ENCODE measurements around the gene ESRRA. TPM values are rescaled to one million over a fixed set of nuclear protein-coding genes. Genes with fewer than 3 reads are reported as not detected.

Gene ESRRA
- total RNA-seq, 2 experiments from 2014 or later: 10.9 to 12.0 TPM

DNA sequence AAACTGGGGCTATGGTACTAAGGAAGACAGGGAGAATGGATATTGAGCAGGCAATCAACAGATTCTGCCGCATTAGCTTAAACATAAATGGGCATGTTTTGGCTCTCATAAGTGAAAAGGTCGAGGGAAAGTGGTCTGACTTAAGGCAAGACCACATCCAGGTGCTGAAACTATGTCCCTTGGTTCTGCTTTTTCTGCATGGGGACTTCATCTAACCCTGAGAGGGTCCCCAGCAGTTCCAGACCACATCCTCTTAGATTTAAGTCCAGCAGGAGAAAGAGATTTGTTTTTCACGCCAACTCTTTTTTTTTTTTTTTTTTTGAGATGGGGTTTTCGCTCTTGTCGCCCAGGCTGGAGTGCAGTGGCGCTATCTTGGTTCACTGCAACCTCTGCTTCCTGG is 59.1 kb downstream of the ESRRA start:
- TF ChIP-seq, protein P1, sequence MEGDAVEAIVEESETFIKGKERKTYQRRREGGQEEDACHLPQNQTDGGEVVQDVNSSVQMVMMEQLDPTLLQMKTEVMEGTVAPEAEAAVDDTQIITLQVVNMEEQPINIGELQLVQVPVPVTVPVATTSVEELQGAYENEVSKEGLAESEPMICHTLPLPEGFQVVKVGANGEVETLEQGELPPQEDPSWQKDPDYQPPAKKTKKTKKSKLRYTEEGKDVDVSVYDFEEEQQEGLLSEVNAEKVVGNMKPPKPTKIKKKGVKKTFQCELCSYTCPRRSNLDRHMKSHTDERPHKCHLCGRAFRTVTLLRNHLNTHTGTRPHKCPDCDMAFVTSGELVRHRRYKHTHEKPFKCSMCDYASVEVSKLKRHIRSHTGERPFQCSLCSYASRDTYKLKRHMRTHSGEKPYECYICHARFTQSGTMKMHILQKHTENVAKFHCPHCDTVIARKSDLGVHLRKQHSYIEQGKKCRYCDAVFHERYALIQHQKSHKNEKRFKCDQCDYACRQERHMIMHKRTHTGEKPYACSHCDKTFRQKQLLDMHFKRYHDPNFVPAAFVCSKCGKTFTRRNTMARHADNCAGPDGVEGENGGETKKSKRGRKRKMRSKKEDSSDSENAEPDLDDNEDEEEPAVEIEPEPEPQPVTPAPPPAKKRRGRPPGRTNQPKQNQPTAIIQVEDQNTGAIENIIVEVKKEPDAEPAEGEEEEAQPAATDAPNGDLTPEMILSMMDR (IDR thresholded peaks at IDR 0.05): no peak
- ChIA-PET POLR2A (no interaction called here), CTCF (no interaction called here)
- Histone ChIP-seq H3K36me3 (ENCODE audit: insufficient read depth, low read length) (peaks cover 71% of the 10 kb centered on the region), H3K27me3 (ENCODE audit: control insufficient read depth in 1 of 2, insufficient read depth in 2 of 2, low read length in 2 of 2) (no peaks in the 10 kb centered on the region), H3K4me3 (ENCODE audit: low read length) (no peak overlapping the region), H3K27ac (ENCODE audit: low read depth in 1 of 2, low read length in 2 of 2) (no peak overlapping the region), H3K9me3 (ENCODE audit: control insufficient read depth in 1 of 2, insufficient read depth in 1 of 2, low read length in 2 of 2) (no peaks in the 10 kb centered on the region), H3K4me1 (ENCODE audit: insufficient read depth, low read length) (peaks cover 14% of the 10 kb centered on the region)
- H3K27ac Mint-ChIP-seq: no peak overlapping the region
- H3K27me3 Mint-ChIP-seq: no peaks in the 10 kb centered on the region
- DNase-seq (no peak), ATAC-seq (ENCODE audit: poor library complexity) (no peak)
- H3K36me3 Mint-ChIP-seq (ENCODE audit: low read depth): peaks cover 62% of the 10 kb centered on the region
- intact Hi-C loops (cut with DNase I, micrococcal nuclease): loop anchor here in 1 of 2 experiments (10.0 kb wide), 1 partner anchor 290 kb away; no protein-coding TSS in a partner anchor
- H3K9me3 Mint-ChIP-seq: no peaks in the 10 kb centered on the region
- H3K4me1 Mint-ChIP-seq (ENCODE audit: low read depth): peaks cover 11% of the 10 kb centered on the region
- no peak overlapping the region for H3K4me3 Mint-ChIP-seq

DNA sequence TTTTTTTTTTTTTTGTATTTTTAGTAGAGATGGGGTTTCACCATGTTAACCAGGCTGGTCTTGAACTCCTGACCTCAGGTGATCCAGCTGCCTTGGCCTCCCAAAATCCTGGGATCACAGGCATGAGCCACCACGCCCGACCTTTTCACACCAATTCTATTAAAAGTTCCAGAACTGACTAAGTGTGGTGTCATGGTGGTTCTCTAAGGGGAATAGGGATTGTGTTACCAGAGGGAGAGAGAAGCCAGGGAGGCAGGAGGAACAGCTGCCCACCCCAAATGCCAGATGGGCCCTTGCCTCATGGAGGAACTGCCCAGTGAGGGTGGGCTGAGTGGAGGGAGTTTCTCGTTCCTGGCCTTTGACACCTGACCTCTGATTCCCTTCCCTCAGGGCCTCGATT is 59.6 kb downstream of the ESRRA start:
- H3K27me3 Mint-ChIP-seq: no peaks in the 10 kb centered on the region
- TF ChIP-seq, protein P1 (IDR thresholded peaks at IDR 0.05): no peak
- Histone ChIP-seq H3K4me1 (ENCODE audit: insufficient read depth, low read length) (peaks cover 9% of the 10 kb centered on the region), H3K9me3 (ENCODE audit: control insufficient read depth in 1 of 2, insufficient read depth in 1 of 2, low read length in 2 of 2) (no peaks in the 10 kb centered on the region), H3K27me3 (ENCODE audit: control insufficient read depth in 1 of 2, insufficient read depth in 2 of 2, low read length in 2 of 2) (no peaks in the 10 kb centered on the region), H3K36me3 (ENCODE audit: insufficient read depth, low read length) (peaks cover 75% of the 10 kb centered on the region), H3K4me3 (ENCODE audit: low read length) (no peak overlapping the region), H3K27ac (ENCODE audit: low read depth in 1 of 2, low read length in 2 of 2) (no peak overlapping the region)
- no peak for ATAC-seq (ENCODE audit: poor library complexity)
- CTCF ChIA-PET: no interaction called here
- no peaks in the 10 kb centered on the region for H3K9me3 Mint-ChIP-seq
- H3K4me3 Mint-ChIP-seq: no peak overlapping the region
- POLR2A ChIA-PET: no interaction called here
- no peak overlapping the region for H3K27ac Mint-ChIP-seq
- DNase-seq: no peak
- peaks cover 61% of the 10 kb centered on the region for H3K36me3 Mint-ChIP-seq (ENCODE audit: low read depth)
- intact Hi-C loops (cut with DNase I, micrococcal nuclease): loop anchor here in 1 of 2 experiments (10.0 kb wide), 1 partner anchor 290 kb away; no protein-coding TSS in a partner anchor
- H3K4me1 Mint-ChIP-seq (ENCODE audit: low read depth): peaks cover 6% of the 10 kb centered on the region

Small RNA genes lying within 50 kb of the gene (microRNA-seq; reads per million reads assigned to microRNA genes)
- gene MIR7155 (ENCODE audit: borderline microRNAs expressed, borderline replicate concordance): not detected

Other genes starting within 250 kb of the ESRRA start
- gene MACROD1, start 139.4 kb upstream of the ESRRA start, total RNA-seq: 1 to 10 TPM; 6.0 to 6.3 TPM
- 10 to 100 TPM; 29.0 to 37.5 TPM for gene STIP1, start 119.4 kb upstream of the ESRRA start, total RNA-seq
- 10 to 100 TPM; 55.8 to 61.1 TPM for gene FERMT3, start 98.8 kb upstream of the ESRRA start, total RNA-seq
- gene TRPT1, start 79.3 kb upstream of the ESRRA start, total RNA-seq: 10 to 100 TPM; 11.3 to 11.5 TPM
- 10 to 100 TPM; 26.8 to 26.9 TPM for gene NUDT22, start 79.2 kb upstream of the ESRRA start, total RNA-seq
- 10 to 100 TPM; 35.9 to 37.9 TPM for gene DNAJC4, start 75.0 kb upstream of the ESRRA start, total RNA-seq
- gene VEGFB, start 70.9 kb upstream of the ESRRA start, total RNA-seq: 10 to 100 TPM; 39.7 to 48.7 TPM
- 10 to 100 TPM; 11.2 to 14.6 TPM for gene FKBP2, start 64.4 kb upstream of the ESRRA start, total RNA-seq
- 10 to 100 TPM; 17.1 to 21.0 TPM for gene PPP1R14B, start 58.6 kb upstream of the ESRRA start, total RNA-seq
- gene PLCB3, start 54.0 kb upstream of the ESRRA start, total RNA-seq: 1 to 10 TPM; 2.5 to 2.7 TPM
- 10 to 100 TPM; 22.5 to 23.0 TPM for gene BAD, start 20.9 kb upstream of the ESRRA start, total RNA-seq
- 10 to 100 TPM; 13.8 to 16.6 TPM for gene GPR137, start 19.7 kb upstream of the ESRRA start, total RNA-seq
- gene KCNK4, start 14.2 kb upstream of the ESRRA start, total RNA-seq: under 1 TPM in 1 of 2 experiments, not detected in 1; 0.14 TPM
- gene CATSPERZ, start 5.2 kb upstream of the ESRRA start, total RNA-seq: not detected
- 10 to 100 TPM; 70.5 to 71.4 TPM for gene TRMT112, start 12.0 kb downstream of the ESRRA start, total RNA-seq
- gene PRDX5, start 12.6 kb downstream of the ESRRA start, total RNA-seq: 10 to 100 TPM; 31.7 to 33.1 TPM
- gene CCDC88B, start 34.7 kb downstream of the ESRRA start, total RNA-seq: 100 to 1,000 TPM; 107 to 112 TPM
- gene RPS6KA4, start 53.6 kb downstream of the ESRRA start, total RNA-seq: 1 to 10 TPM; 7.3 to 9.2 TPM